Urinary bladder (tissue), 4 donors: Measurements from ENCODE around the gene SPRR4. TPM values are rescaled to one million over a fixed set of nuclear protein-coding genes. Genes with fewer than 3 reads are reported as not detected.
"Not testable (repeated sequence)": the region's sequence is repeated elsewhere in the genome, so short reads cannot be mapped to it uniquely, and the experiment has no call there.

Experiments
- DNase-seq: peaks from one replicate; pipeline ENCODE4 v3.0.0-alpha.2; 2015; ENCODE audit errors: extremely low spot score
- H3K27ac ChIP-seq: one replicate; pipeline ENCODE4 v1.5.1; 2013; ENCODE audit warnings: low read depth, mild to moderate bottlenecking, moderate library complexity
- H3K36me3 ChIP-seq: one replicate; pipeline ENCODE4 v1.6.1; 2013; ENCODE audit warnings: mild to moderate bottlenecking, moderate library complexity; ENCODE audit not compliant: insufficient read depth
- H3K4me1 ChIP-seq: one replicate; pipeline ENCODE4 v1.6.1; 2013; ENCODE audit warnings: mild to moderate bottlenecking, moderate library complexity; ENCODE audit not compliant: insufficient read depth
- H3K4me3 ChIP-seq: one replicate; pipeline ENCODE4 v1.5.1; 2013; ENCODE audit warnings: low read depth, low read length
- WGBS: extraction: QIAGEN DNeasy Blood & Tissue Kit; methylation state at CpG from one replicate; pipeline ENCODE4 v1.1.7; 2013; 5-methylcytosine and 5-hydroxymethylcytosine counted together
- polyA plus RNA-seq: library from polyadenylated mRNA; stranded (reverse); fragments of 200-250 nt; gene quantifications from one replicate; pipeline ENCODE4 v1.2.3, GENCODE V29; 2013
- small RNA-seq: library from RNA; depleted of rRNA; stranded (forward); fragments of <200 nt; gene quantifications from one replicate; pipeline ENCODE3, GENCODE V24; 2014
- total RNA-seq: library from RNA; depleted of rRNA; stranded (reverse); fragments of >200 nt; gene quantifications from one replicate; pipeline ENCODE4 v1.2.3, GENCODE V29; 2014
- donor health status: healthy with polysubstance abuse.
- donor health status: healthy.

SPRR4 gene
- total and polyA plus RNA-seq, 2 donors: not detected

GRCh38 chr1:153011235-153011758 lies 40.8 kb downstream of the SPRR4 start:
- not testable (repeated sequence) for H3K27ac ChIP-seq, H3K36me3 ChIP-seq, H3K4me3 ChIP-seq, H3K4me1 ChIP-seq, DNase-seq
- 85% methylated on average over 8 of the region's 8 CpGs for WGBS

- not testable (repeated sequence) for H3K36me3 ChIP-seq, H3K4me1 ChIP-seq, DNase-seq, H3K4me3 ChIP-seq, H3K27ac ChIP-seq
- whole genome bisulfite sequencing: 16% methylated on average over 2 of the region's 2 CpGs
Measured at GRCh38 chr1:153021829-153022228, 51.4 kb downstream of the SPRR4 start.

Small RNAs within 50 kb of the gene (small RNA-seq; reads per million reads assigned to genes)
- not detected for gene RF00322
- not detected for gene SPRR1A

Other genes with a start within 250 kb of the SPRR4 start
- not detected for gene KPRP, start 212.6 kb upstream of the SPRR4 start, total RNA-seq
- not detected for gene KPRP, start 212.6 kb upstream of the SPRR4 start, polyA plus RNA-seq
- not detected for gene LCE1F, start 195.5 kb upstream of the SPRR4 start, total RNA-seq
- gene LCE1F, start 195.5 kb upstream of the SPRR4 start, polyA plus RNA-seq: not detected
- not detected for gene LCE1E, start 184.4 kb upstream of the SPRR4 start, total RNA-seq
- 0.15 TPM for gene LCE1E, start 184.4 kb upstream of the SPRR4 start, polyA plus RNA-seq
- gene LCE1D, start 173.9 kb upstream of the SPRR4 start, total RNA-seq: not detected
- gene LCE1D, start 173.9 kb upstream of the SPRR4 start, polyA plus RNA-seq: not detected
- not detected for gene LCE1C, start 164.0 kb upstream of the SPRR4 start, total RNA-seq
- not detected for gene LCE1C, start 164.0 kb upstream of the SPRR4 start, polyA plus RNA-seq
- gene LCE1B, start 158.7 kb upstream of the SPRR4 start, total RNA-seq: not detected
- not detected for gene LCE1B, start 158.7 kb upstream of the SPRR4 start, polyA plus RNA-seq
- gene LCE1A, start 143.2 kb upstream of the SPRR4 start, total RNA-seq: not detected
- gene LCE1A, start 143.2 kb upstream of the SPRR4 start, polyA plus RNA-seq: not detected
- gene LCE6A, start 127.8 kb upstream of the SPRR4 start, total RNA-seq: not detected
- gene LCE6A, start 127.8 kb upstream of the SPRR4 start, polyA plus RNA-seq: not detected
- not detected for gene LCE7A, start 110.7 kb upstream of the SPRR4 start, total RNA-seq
- gene LCE7A, start 110.7 kb upstream of the SPRR4 start, polyA plus RNA-seq: not detected
- gene SMCP, start 92.3 kb upstream of the SPRR4 start, total RNA-seq: not detected
- gene SMCP, start 92.3 kb upstream of the SPRR4 start, polyA plus RNA-seq: not detected
- gene IVL, start 62.1 kb upstream of the SPRR4 start, total RNA-seq: 2.7 TPM
- gene IVL, start 62.1 kb upstream of the SPRR4 start, polyA plus RNA-seq: 9.5 TPM
- not detected for gene SPRR5, start 23.4 kb upstream of the SPRR4 start, total RNA-seq
- not detected for gene SPRR5, start 23.4 kb upstream of the SPRR4 start, polyA plus RNA-seq
- not detected for gene SPRR1A, start 13.4 kb downstream of the SPRR4 start, total RNA-seq
- not detected for gene SPRR1A, start 13.4 kb downstream of the SPRR4 start, polyA plus RNA-seq
- 10.0 TPM for gene SPRR3, start 31.1 kb downstream of the SPRR4 start, total RNA-seq
- 0.65 TPM for gene SPRR3, start 31.1 kb downstream of the SPRR4 start, polyA plus RNA-seq
- gene SPRR1B, start 60.6 kb downstream of the SPRR4 start, total RNA-seq: not detected
- not detected for gene SPRR1B, start 60.6 kb downstream of the SPRR4 start, polyA plus RNA-seq
- not detected for gene SPRR2D, start 70.5 kb downstream of the SPRR4 start, total RNA-seq
- not detected for gene SPRR2D, start 70.5 kb downstream of the SPRR4 start, polyA plus RNA-seq
- not detected for gene SPRR2A, start 86.9 kb downstream of the SPRR4 start, total RNA-seq
- gene SPRR2A, start 86.9 kb downstream of the SPRR4 start, polyA plus RNA-seq: not detected
- gene SPRR2B, start 101.0 kb downstream of the SPRR4 start, total RNA-seq: not detected
- not detected for gene SPRR2B, start 101.0 kb downstream of the SPRR4 start, polyA plus RNA-seq
- not detected for gene SPRR2E, start 123.9 kb downstream of the SPRR4 start, total RNA-seq
- not detected for gene SPRR2E, start 123.9 kb downstream of the SPRR4 start, polyA plus RNA-seq
- gene SPRR2F, start 142.9 kb downstream of the SPRR4 start, total RNA-seq: not detected
- gene SPRR2F, start 142.9 kb downstream of the SPRR4 start, polyA plus RNA-seq: not detected
- not detected for gene SPRR2G, start 180.2 kb downstream of the SPRR4 start, total RNA-seq
- gene SPRR2G, start 180.2 kb downstream of the SPRR4 start, polyA plus RNA-seq: not detected
- not detected for gene LELP1, start 232.8 kb downstream of the SPRR4 start, total RNA-seq
- not detected for gene LELP1, start 232.8 kb downstream of the SPRR4 start, polyA plus RNA-seq
- not detected for gene PRR9, start 246.9 kb downstream of the SPRR4 start, total RNA-seq
- not detected for gene PRR9, start 246.9 kb downstream of the SPRR4 start, polyA plus RNA-seq